ENCODE data around the gene SNRNP35. TPM values are rescaled to one million over a fixed set of nuclear protein-coding genes. Genes with fewer than 3 reads are reported as not detected.
"Not testable (repeated sequence)": the region's sequence is repeated elsewhere in the genome, so short reads cannot be mapped to it uniquely, and the experiment has no call there.

The SNRNP35 gene
- total RNA-seq, 4 donors from 2014 or later = 12.3 to 21.6 (median 13.7) TPM

GRCh38 chr12:123475246-123475703 is 17.3 kb downstream of the SNRNP35 start:
- Histone ChIP-seq H3K4me1 (no peaks in the 10 kb centered on the region), H3K27ac (peak overlapping the region in 1 of 4 donors; percentile 9), H3K9me3 (no peaks in the 10 kb centered on the region), H3K27me3 (no peaks in the 10 kb centered on the region), H3K4me3 (no peak overlapping the region), H3K36me3 (peaks cover 0 to 79% (median 7%) of the 10 kb centered on the region in 3 donors)
- TF ChIP-seq POLR2A (IDR thresholded peaks at IDR 0.05) (no peak), CTCF (IDR thresholded peaks at IDR 0.05) (no peak)
- intact Hi-C loops (cut with DNase I) = no loop called here
- 84 to 87% methylated on average over 15 of the region's 15 CpGs for WGBS, 2 donors
- DNase-seq = no peak

GRCh38 chr12:123478069-123478468 is 20.1 kb downstream of the SNRNP35 start:
- no peak overlapping the region for H3K4me3 ChIP-seq
- no peaks in the 10 kb centered on the region for H3K9me3 ChIP-seq
- WGBS, 2 donors = 74 to 89% methylated on average over 8 to 11 of the region's 11 CpGs
- H3K36me3 ChIP-seq = peaks cover 0 to 59% (median 0%) of the 10 kb centered on the region in 3 donors
- H3K4me1 ChIP-seq = no peaks in the 10 kb centered on the region
- intact Hi-C loops (cut with DNase I) = no loop called here
- DNase-seq = no peak
- no peak overlapping the region for H3K27ac ChIP-seq
- H3K27me3 ChIP-seq = no peaks in the 10 kb centered on the region
- no peak for TF ChIP-seq POLR2A (IDR thresholded peaks at IDR 0.05)
- TF ChIP-seq CTCF (IDR thresholded peaks at IDR 0.05) = no peak

GRCh38 chr12:123478762-123479161 is 20.8 kb downstream of the SNRNP35 start:
- TF ChIP-seq CTCF (IDR thresholded peaks at IDR 0.05) = no peak
- TF ChIP-seq POLR2A (IDR thresholded peaks at IDR 0.05) = no peak

GRCh38 chr12:123479442-123480180 is 21.7 kb downstream of the SNRNP35 start:
- no peak overlapping the region for H3K4me3 ChIP-seq
- peak overlapping the region in 1 of 4 donors; percentile 18 for H3K27ac ChIP-seq
- 65 to 67% methylated on average over 7 to 11 of the region's 14 CpGs for WGBS, 2 donors
- no peaks in the 10 kb centered on the region for H3K4me1 ChIP-seq
- H3K36me3 ChIP-seq = peaks cover 0 to 53% (median 0%) of the 10 kb centered on the region in 3 donors
- no peak for DNase-seq
- H3K27me3 ChIP-seq = no peaks in the 10 kb centered on the region
- no peaks in the 10 kb centered on the region for H3K9me3 ChIP-seq
- intact Hi-C loops (cut with DNase I) = no loop called here
- TF ChIP-seq POLR2A (IDR thresholded peaks at IDR 0.05) (no peak), CTCF (IDR thresholded peaks at IDR 0.05) (no peak)

More at GRCh38 chr12:123478762-123479161, 20.8 kb downstream of the SNRNP35 start:
- Histone ChIP-seq H3K36me3 (peaks cover 0 to 57% (median 0%) of the 10 kb centered on the region in 3 donors), H3K4me1 (no peaks in the 10 kb centered on the region), H3K27ac (peak overlapping the region in 2 of 4 donors; percentile 18 to 36), H3K27me3 (no peaks in the 10 kb centered on the region), H3K4me3 (no peak overlapping the region), H3K9me3 (no peaks in the 10 kb centered on the region)
- no peak for DNase-seq
- intact Hi-C loops (cut with DNase I) = no loop called here
- WGBS, 2 donors = 69% methylated on average over 3 of the region's 10 CpGs; no CpG with 5 or more reads in 1 of the 2 donors

GRCh38 chr12:123481251-123481650 is 23.3 kb downstream of the SNRNP35 start:
- H3K4me1 ChIP-seq; H3K27me3 ChIP-seq; H3K27ac ChIP-seq; H3K9me3 ChIP-seq; H3K4me3 ChIP-seq; DNase-seq; intact Hi-C loops (cut with DNase I): not testable (repeated sequence)
- peaks cover 0 to 42% (median 0%) of the 10 kb centered on the region in 3 donors for H3K36me3 ChIP-seq
- WGBS, 2 donors = 90 to 92% methylated on average over 5 of the region's 5 CpGs

Measured in esophagus squamous epithelium (tissue), 5 donors.